ENCODE data around the gene GALK1.

DNA sequence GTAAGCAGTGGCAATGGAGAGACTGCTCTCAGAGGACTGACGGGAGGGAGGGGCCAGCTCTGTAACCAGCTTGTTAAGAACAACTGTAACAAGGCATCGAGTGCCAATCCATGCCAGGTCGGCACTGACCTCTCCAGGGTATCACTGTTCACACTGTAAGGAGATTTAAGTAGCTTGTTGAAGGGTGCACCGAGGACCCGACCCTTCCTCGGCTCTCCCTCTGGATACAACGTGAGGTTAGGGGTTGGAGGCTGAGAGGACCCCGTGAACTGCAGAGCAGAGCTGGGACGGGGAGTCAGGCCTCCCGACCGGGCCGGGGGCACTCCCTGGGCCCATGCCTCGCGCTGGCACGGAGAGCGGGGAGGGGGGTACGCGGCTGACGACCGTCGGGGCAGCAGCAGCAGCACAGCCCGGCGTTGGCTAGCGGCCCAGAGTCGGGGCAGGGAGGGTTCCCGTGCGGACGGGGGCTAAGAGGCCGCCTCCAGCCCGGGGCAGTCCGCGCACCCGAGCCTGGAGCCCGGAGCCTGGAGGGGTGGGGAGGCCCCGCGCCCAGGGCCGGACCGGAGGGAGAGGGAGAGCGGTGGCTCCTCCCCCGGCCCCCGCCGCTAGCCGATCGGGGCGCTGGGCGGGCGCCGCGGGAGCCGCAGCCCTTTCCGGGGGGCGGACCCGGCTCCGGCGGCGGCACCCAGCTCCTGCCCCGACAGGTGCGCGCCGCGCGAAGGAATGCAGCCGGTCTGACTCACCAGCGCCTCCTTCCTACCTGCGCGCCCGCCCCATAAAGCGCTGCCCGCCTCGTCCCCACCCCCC lies 44.1 kb downstream of the GALK1 start, which contains the start of gene ITGB4:
- TF ChIP-seq, protein P1, sequence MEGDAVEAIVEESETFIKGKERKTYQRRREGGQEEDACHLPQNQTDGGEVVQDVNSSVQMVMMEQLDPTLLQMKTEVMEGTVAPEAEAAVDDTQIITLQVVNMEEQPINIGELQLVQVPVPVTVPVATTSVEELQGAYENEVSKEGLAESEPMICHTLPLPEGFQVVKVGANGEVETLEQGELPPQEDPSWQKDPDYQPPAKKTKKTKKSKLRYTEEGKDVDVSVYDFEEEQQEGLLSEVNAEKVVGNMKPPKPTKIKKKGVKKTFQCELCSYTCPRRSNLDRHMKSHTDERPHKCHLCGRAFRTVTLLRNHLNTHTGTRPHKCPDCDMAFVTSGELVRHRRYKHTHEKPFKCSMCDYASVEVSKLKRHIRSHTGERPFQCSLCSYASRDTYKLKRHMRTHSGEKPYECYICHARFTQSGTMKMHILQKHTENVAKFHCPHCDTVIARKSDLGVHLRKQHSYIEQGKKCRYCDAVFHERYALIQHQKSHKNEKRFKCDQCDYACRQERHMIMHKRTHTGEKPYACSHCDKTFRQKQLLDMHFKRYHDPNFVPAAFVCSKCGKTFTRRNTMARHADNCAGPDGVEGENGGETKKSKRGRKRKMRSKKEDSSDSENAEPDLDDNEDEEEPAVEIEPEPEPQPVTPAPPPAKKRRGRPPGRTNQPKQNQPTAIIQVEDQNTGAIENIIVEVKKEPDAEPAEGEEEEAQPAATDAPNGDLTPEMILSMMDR (IDR thresholded peaks at IDR 0.05; ENCODE audit: low read depth, low read length) = no peak
- TF ChIP-seq EZH2phosphoT487 (IDR thresholded peaks at IDR 0.05; ENCODE audit: low read depth) = no peak

All from OCI-LY3 (cell line).